Neural cell (in vitro differentiated cells): Measurements from ENCODE around the gene ATP6AP1.

Source experiments
- EP300 ChIP-seq: fragments of 450-650 bp; conservative IDR thresholded peaks from 2 replicates; pipeline ENCODE4 v1.6.1; 2014; ENCODE audit warnings: antibody characterized with exemption, mild to moderate bottlenecking, moderate library complexity; ENCODE audit not compliant: poor library complexity, severe bottlenecking
- MXI1 ChIP-seq: fragments of 450-650 bp; conservative IDR thresholded peaks from 2 replicates; pipeline ENCODE4 v1.6.1; 2014; ENCODE audit warnings: antibody characterized with exemption, mild to moderate bottlenecking; ENCODE audit not compliant: poor library complexity, severe bottlenecking
- POLR2AphosphoS5 ChIP-seq: IDR thresholded peaks from 2 replicates; pipeline ENCODE4 v1.6.1; 2012
- TF ChIP-seq, protein P1 (sequence below): fragments of 450-650 bp; IDR thresholded peaks from 2 replicates; pipeline ENCODE4 v1.5.1; 2014; ENCODE audit warnings: antibody characterized with exemption, mild to moderate bottlenecking, moderate library complexity; ENCODE audit not compliant: poor library complexity, severe bottlenecking

DNA sequence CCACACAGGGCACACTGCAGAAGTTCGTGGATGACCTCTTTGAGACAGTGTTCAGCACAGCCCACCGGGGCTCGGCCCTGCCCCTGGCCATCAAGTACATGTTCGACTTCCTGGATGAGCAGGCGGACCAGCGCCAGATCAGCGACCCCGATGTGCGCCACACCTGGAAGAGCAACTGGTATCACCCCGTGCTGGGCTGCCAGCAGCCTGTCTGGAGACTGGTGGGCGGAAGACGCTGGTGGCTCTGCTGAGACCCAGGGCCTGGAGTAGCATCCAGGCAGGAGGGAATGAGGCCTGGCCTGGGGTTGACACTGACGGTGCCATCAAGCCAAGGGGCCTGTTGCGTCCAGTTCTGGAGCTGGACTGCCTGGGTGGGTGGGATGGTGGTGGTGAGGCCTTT, 42.0 kb downstream of the ATP6AP1 start:
- TF ChIP-seq, protein P1, sequence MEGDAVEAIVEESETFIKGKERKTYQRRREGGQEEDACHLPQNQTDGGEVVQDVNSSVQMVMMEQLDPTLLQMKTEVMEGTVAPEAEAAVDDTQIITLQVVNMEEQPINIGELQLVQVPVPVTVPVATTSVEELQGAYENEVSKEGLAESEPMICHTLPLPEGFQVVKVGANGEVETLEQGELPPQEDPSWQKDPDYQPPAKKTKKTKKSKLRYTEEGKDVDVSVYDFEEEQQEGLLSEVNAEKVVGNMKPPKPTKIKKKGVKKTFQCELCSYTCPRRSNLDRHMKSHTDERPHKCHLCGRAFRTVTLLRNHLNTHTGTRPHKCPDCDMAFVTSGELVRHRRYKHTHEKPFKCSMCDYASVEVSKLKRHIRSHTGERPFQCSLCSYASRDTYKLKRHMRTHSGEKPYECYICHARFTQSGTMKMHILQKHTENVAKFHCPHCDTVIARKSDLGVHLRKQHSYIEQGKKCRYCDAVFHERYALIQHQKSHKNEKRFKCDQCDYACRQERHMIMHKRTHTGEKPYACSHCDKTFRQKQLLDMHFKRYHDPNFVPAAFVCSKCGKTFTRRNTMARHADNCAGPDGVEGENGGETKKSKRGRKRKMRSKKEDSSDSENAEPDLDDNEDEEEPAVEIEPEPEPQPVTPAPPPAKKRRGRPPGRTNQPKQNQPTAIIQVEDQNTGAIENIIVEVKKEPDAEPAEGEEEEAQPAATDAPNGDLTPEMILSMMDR, result no peak
- no peak for TF ChIP-seq EP300
- no peak for TF ChIP-seq POLR2AphosphoS5
- TF ChIP-seq MXI1, result no peak
